ENCODE data around the gene EPHA6. TPM values are rescaled to one million over a fixed set of nuclear protein-coding genes. Genes with fewer than 3 reads are reported as not detected.
"Not testable (repeated sequence)": the region's sequence is repeated elsewhere in the genome, so short reads cannot be mapped to it uniquely, and the experiment has no call there.

The EPHA6 gene
- total RNA-seq, 1 donor from 2014 or later = not detected

GRCh38 chr3:97579365-97579764 lies 765.0 kb downstream of the EPHA6 start:
- no peak overlapping the region for H3K27ac ChIP-seq
- no peaks in the 10 kb centered on the region for H3K27me3 ChIP-seq
- H3K4me3 ChIP-seq = no peak overlapping the region
- intact Hi-C loops (cut with DNase I) = no loop called here
- TF ChIP-seq, protein P1, sequence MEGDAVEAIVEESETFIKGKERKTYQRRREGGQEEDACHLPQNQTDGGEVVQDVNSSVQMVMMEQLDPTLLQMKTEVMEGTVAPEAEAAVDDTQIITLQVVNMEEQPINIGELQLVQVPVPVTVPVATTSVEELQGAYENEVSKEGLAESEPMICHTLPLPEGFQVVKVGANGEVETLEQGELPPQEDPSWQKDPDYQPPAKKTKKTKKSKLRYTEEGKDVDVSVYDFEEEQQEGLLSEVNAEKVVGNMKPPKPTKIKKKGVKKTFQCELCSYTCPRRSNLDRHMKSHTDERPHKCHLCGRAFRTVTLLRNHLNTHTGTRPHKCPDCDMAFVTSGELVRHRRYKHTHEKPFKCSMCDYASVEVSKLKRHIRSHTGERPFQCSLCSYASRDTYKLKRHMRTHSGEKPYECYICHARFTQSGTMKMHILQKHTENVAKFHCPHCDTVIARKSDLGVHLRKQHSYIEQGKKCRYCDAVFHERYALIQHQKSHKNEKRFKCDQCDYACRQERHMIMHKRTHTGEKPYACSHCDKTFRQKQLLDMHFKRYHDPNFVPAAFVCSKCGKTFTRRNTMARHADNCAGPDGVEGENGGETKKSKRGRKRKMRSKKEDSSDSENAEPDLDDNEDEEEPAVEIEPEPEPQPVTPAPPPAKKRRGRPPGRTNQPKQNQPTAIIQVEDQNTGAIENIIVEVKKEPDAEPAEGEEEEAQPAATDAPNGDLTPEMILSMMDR (IDR thresholded peaks at IDR 0.05) = no peak
- ATAC-seq (no peak), DNase-seq (no peak)
- H3K4me1 ChIP-seq = no peaks in the 10 kb centered on the region
- H3K9me3 ChIP-seq = no peaks in the 10 kb centered on the region
- H3K36me3 ChIP-seq = no peaks in the 10 kb centered on the region

GRCh38 chr3:97610626-97611025 lies 796.2 kb downstream of the EPHA6 start:
- Histone ChIP-seq H3K9me3 (no peaks in the 10 kb centered on the region), H3K4me1 (no peaks in the 10 kb centered on the region), H3K27me3 (no peaks in the 10 kb centered on the region), H3K27ac (no peak overlapping the region), H3K4me3 (no peak overlapping the region), H3K36me3 (no peaks in the 10 kb centered on the region)
- no peak for ATAC-seq
- no peak for DNase-seq
- intact Hi-C loops (cut with DNase I) = no loop called here
- TF ChIP-seq, protein P1 (IDR thresholded peaks at IDR 0.05) = no peak

- TF ChIP-seq, protein P1 (IDR thresholded peaks at IDR 0.05) = no peak
- Histone ChIP-seq H3K9me3 (no peaks in the 10 kb centered on the region), H3K36me3 (no peaks in the 10 kb centered on the region), H3K27ac (no peak overlapping the region), H3K27me3 (no peaks in the 10 kb centered on the region), H3K4me3 (no peak overlapping the region), H3K4me1 (no peaks in the 10 kb centered on the region)
- intact Hi-C loops (cut with DNase I) = no loop called here
- ATAC-seq (no peak), DNase-seq (no peak)
These were observed 798.2 kb downstream of the EPHA6 start for GRCh38 chr3:97612632-97613031.

DNA sequence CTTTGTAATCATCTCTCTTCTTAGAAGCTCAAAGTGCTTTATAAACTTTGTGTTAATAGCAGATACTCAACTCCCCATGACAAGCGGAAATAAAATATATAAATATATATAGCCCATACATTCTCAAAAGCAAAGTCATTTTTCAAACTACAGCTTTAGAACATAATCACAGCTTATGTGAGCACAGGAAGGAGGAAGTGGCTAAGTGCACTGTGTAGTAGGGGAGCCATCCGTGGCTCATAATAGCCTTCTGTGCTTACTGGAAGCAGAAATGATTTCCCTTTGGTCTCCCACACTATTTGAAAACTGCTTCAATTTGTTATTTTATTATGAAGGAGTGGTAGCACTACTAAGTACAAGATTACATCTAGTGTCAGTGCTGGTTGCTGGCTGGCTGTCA lies 798.7 kb downstream of the EPHA6 start:
- H3K27ac ChIP-seq = no peak overlapping the region
- H3K4me3 ChIP-seq = no peak overlapping the region
- no peak for ATAC-seq
- no peaks in the 10 kb centered on the region for H3K27me3 ChIP-seq
- H3K4me1 ChIP-seq = no peaks in the 10 kb centered on the region
- no peaks in the 10 kb centered on the region for H3K36me3 ChIP-seq
- TF ChIP-seq, protein P1 (IDR thresholded peaks at IDR 0.05) = no peak
- no peak for DNase-seq
- intact Hi-C loops (cut with DNase I) = no loop called here
- H3K9me3 ChIP-seq = no peaks in the 10 kb centered on the region

GRCh38 chr3:97620514-97620913 lies 806.1 kb downstream of the EPHA6 start:
- DNase-seq; H3K27ac ChIP-seq; H3K36me3 ChIP-seq; H3K9me3 ChIP-seq; H3K4me3 ChIP-seq; H3K27me3 ChIP-seq; ATAC-seq; H3K4me1 ChIP-seq; intact Hi-C loops (cut with DNase I): not testable (repeated sequence)

GRCh38 chr3:97636465-97636864 lies 822.1 kb downstream of the EPHA6 start:
- H3K27ac ChIP-seq = no peak overlapping the region
- TF ChIP-seq, protein P1 (IDR thresholded peaks at IDR 0.05) = no peak
- H3K4me3 ChIP-seq = no peak overlapping the region
- no peaks in the 10 kb centered on the region for H3K36me3 ChIP-seq
- H3K4me1 ChIP-seq = no peaks in the 10 kb centered on the region
- no peak for DNase-seq
- ATAC-seq = no peak
- intact Hi-C loops (cut with DNase I) = no loop called here
- no peaks in the 10 kb centered on the region for H3K9me3 ChIP-seq
- no peaks in the 10 kb centered on the region for H3K27me3 ChIP-seq
